Hepatic stellate cell (primary cell): ENCODE results near the gene RD3L.
"Not testable (repeated sequence)": the region's sequence is repeated elsewhere in the genome, so short reads cannot be mapped to it uniquely, and the experiment has no call there.

Source experiments
- DNase-seq: peaks from one replicate; pipeline ENCODE4 v3.0.0; 2011; ENCODE audit warnings: low spot score

The RD3L gene

DNA sequence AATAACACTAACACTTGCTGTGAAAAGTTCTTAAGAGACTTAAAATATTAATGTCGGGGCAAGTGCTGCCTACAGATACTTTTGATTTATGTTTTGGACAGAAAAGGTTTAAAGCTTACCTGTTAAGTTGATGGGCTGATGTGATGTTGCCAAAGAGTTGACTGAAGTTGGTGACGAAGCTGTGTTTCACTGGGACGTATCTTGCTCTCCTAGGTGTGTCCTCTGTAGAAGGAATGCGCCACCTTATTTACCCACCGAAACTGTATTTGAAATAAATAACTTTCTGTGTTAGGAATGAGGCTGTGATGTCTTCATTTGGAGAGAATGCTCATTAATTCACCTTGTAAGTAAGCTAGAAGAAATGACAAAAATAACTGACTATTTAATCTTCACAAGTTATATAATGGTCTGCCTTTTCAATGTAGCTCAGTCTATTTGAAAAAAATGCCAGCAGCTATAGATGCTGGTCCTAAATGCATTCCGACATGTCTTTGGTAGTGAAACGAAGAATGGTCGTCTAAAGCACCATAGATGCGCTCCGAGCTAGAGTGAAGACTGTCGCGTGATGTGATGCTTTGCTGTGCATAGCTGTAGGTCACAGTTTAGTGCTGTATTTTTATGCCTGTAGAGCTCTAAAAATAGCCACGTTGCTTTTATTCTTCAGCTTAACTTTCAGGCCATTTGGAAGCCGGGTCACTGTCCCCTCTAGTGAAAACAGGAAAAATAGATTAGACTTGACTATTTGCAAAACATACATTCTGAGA, at the start of gene RD3L:
Gene RD3L (minus strand): TSS at position 557 of the 764 bp plus-strand sequence. CDS start 834 bp downstream, outside the sequence.
- no peak for DNase-seq

GRCh38 chr14:103989964-103990363, 47.6 kb upstream of the RD3L start:
- no peak for DNase-seq

- no peak for DNase-seq
Measured at GRCh38 chr14:103989034-103989433, 46.7 kb upstream of the RD3L start.

- no peak for DNase-seq
Measured at GRCh38 chr14:103984196-103984595, 41.9 kb upstream of the RD3L start.

- not testable (repeated sequence) for DNase-seq
Measured at GRCh38 chr14:103980623-103981238, 38.4 kb upstream of the RD3L start.

GRCh38 chr14:103974575-103974974, 32.2 kb upstream of the RD3L start:
- DNase-seq: no peak

DNA sequence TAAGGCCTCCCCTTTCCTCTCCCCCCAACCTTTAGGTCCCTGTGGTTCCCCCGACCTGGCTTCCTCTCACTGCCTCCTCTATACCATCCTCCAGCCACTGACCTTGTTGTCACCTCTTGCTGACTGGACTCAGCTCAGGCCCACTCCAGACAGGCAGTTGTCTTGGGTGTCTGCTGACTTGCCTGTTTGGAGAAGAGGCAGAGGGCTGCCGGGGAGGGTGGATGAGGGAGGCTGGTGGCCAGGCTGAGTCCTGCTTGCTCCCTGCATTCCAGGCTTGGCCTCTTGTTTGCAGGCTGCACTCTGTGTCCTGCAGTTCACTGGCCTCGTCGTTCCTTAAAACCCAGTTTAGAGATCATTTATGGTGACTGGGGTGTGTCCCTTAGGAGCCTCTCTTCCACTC, 31.0 kb upstream of the RD3L start:
- no peak for DNase-seq

DNA sequence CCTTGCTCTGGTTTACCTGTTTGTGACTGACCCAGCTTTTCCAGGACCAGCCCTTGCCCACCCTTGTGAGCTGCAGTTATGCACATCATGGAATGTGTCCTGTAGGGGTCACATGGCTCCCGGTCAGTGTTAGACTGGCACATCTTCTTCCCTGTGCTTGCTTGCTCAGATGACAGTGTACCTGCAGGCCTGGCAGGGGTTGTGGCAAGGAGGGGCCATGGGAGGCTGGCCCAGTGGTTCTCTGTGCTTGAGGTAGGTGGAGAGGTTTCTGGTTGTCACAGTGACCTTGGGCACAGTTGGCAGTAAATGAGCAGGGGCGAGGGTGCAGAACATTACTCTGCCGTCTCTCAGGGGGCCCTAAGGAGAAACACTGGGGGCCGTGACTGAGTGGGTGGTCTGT, 27.6 kb upstream of the RD3L start:
- DNase-seq: no peak

- no peak for DNase-seq
Measured at GRCh38 chr14:103966631-103967030, 24.3 kb upstream of the RD3L start.

DNA sequence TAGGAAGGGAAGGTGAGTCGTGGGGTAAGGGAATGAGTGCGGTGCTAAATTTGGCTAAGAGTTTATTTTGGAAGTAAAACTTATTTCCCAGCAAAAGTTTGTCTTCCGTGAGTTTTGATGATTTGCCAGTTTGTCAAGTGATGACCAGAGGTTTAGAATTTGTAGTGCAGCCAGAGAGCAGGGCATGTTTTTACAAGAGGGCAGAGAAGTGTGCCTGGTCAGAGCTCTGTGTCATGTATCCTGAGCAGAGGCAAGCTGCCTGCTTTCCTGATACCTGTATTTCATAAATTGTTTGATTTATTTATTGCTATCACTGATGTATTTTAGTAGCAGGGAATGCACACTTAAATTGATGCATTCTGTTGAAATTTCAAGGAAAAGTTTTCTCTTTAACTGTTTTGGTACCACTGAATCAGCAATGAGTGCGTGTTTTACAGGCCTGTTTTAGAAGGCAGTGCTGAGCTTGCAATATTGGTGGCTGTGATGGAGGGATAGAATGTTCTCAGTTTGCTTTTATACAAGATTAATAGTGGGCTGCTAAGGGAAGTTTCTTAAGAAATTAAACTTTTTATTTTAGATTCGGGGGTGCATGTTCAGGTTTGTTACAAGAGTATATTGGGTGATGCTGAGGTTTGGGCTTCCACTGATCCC, 19.7 kb upstream of the RD3L start:
- no peak for DNase-seq

DNA sequence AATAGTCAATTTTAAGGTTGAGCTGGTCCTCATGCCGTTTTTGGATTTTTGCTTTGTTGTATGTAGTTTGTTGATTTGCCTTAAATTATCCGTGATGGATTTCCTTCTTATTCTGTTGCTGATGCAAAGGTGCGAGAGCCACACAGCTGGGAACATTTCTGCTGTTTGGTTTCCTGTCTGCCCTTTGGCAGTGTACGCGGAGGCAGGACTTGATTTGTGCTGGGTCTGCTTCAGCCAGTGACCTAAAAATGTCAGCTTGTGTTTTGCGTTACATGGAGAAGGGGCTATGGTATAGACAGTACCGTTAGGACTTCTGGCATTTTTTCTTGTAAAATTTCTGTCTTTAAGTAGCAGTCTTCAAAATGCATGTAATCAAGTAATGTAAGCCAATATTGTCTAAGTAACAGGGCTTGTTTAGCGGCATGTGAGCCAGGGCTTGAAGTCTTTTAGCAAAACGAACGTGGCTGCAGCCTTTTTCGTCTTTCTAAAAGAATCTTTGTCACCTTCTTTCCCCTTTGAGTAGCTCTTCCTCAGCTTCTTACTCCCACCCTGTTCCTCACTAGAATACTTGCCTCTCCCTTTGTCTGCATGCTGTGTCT, 18.2 kb upstream of the RD3L start:
- no peak for DNase-seq

DNA sequence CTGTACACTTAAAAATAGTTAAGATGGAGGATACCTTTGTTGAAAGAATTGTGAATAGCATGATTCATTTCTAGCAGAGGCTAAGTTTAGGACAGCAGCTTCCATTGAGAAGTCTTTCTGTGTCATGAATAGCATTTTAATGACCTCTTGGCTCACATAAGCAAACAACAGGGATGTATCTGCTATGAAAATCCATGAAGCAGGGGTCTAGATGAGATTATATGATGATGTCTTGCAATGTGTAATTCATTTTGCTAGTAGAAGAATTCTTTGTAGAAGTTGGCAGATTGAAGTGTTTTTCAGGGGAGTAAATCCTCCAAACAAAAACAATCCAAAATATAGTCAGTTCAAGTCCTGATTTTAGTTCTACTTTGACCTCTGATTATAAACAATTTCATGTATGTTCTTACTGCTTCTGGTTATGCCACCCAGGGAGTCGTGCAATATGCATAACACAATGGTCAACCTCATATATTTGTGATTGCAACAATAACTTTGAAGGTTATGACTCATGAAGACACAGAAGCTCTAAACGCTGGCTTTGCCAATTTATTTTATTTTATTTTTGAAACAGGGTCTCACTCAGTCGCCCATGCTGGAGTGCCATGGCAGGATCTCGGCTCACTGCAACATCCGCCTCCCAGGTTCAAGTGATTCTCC, 6.9 kb upstream of the RD3L start:
- DNase-seq: no peak

DNA sequence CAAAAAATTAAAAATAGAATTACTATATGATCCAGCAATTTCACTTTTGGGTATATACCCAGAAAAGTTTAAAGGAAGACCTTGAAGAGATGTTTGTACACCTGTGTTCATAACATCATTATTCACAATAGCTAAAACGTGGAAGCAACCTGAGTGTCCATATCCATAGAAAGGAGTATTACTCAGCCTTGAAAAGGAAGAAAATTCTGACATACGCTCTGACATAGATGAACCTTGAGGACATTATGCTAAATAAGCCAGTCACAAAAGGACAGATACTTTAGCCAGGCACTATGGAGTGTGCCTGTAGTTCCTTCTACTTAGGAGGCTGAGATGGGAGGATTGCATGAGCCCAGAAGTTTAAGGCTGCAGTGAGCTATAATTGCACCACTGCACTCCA, 6.1 kb upstream of the RD3L start:
- no peak for DNase-seq

GRCh38 chr14:103946975-103947374, 4.6 kb upstream of the RD3L start:
- DNase-seq: no peak

- no peak for DNase-seq
Measured at GRCh38 chr14:103943673-103944072, 1.3 kb upstream of the RD3L start.

GRCh38 chr14:103941462-103941861, 867 bp downstream of the RD3L start:
- no peak for DNase-seq

DNA sequence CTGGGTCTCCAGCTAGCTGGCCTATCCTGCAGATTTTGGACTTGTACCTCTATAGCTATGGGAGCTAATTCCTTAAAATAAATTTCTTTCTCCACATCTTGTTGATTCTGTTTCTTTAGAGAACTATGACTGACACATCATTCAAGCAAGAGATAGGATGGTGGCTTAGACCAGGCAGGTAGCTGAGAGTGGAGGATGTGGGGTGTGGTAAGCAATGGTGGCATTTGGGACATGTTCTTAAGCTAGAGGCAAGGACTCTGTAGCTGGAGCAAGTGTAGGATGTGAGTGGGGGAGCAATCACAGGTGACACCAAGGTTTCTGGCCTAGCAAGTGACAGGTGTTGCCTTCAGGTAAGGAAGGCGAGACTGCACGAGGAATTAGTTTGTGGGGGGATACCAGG, 7.2 kb downstream of the RD3L start:
- no peak for DNase-seq

DNA sequence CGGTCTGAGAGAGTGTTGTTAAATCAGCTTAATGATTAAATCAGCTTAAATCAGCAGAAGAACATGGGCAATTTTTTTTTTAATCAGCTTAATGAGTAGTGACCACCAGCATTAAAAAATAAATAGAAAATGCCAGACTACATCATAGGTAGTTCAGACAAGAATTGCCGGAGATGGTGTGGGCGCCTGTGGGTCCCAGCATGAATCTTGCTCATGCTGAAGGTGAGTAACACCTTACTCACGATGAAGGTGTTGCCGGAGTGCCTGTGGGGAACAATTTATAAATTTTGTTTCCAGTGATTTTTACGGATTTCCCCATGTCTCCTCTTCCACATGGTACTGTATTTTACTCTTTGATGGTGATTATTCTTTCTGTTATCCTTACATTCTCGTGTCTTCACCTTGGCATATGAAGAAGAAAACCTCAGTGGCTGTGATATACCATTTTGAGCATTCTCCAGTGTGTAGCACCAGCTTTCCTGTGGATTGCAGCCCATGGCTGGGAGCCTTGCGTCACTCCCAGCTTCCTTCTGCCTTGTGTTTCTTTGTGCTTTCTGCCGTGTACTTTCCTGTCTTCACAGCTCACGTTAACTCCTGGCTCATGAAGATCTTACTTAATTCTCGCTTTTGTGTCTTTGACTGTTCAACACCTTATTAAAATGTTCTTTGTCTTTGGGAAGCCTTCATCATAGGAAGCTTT, 9.4 kb downstream of the RD3L start:
- no peak for DNase-seq

DNA sequence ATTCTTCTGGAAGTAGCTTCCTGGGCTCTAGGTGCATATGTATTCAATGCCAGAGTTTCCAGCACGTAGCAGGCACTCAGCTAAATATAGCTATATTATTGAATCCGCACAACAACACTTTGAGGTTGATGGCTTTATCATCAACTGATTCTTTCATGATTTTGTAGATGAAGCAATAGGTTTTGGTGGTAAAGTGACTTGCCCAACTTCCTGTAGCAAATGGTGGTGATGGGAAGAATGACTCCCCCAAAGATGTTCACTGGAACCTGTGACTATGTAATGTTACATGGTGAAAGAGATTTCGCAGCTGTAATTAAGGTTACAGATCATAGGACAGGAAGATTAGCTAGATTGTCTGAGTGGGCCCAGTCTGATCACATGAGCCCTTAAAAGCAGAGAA, 10.9 kb downstream of the RD3L start:
- DNase-seq: no peak

- no peak for DNase-seq
Measured at GRCh38 chr14:103930051-103930604, 12.2 kb downstream of the RD3L start.
